Amniotic stem cell (primary cell): ENCODE data around the gene SLC2A6.

Experiments
- DNase-seq: peaks from one replicate; lab custom pipeline; 2025; lab: John Stamatoyannopoulos, UW

The SLC2A6 gene

GRCh38 chr9:133478851-133479711 is at the start of gene SLC2A6:
Gene SLC2A6, minus strand, starts transcription at chr9:133479099. Its CDS starts 40 bp downstream, at chr9:133479059.
- peak; percentile 42 for DNase-seq

GRCh38 chr9:133528001-133528875 is 49.3 kb upstream of the SLC2A6 start:
- no peak for DNase-seq

GRCh38 chr9:133527444-133527920 is 48.6 kb upstream of the SLC2A6 start:
- DNase-seq: no peak

GRCh38 chr9:133526721-133527321 is 47.9 kb upstream of the SLC2A6 start:
- no peak for DNase-seq

GRCh38 chr9:133525677-133526076 is 46.8 kb upstream of the SLC2A6 start:
- DNase-seq: no peak

- DNase-seq: no peak
Observed at GRCh38 chr9:133524679-133525228, 45.9 kb upstream of the SLC2A6 start, which contains the start of gene MYMK. Gene MYMK, minus strand, starts transcription at chr9:133524959. Its CDS starts 115 bp downstream, at chr9:133524844.

GRCh38 chr9:133524146-133524545 is 45.2 kb upstream of the SLC2A6 start:
- no peak for DNase-seq

GRCh38 chr9:133523106-133523505 is 44.2 kb upstream of the SLC2A6 start:
- DNase-seq: no peak

GRCh38 chr9:133522073-133522910 is 43.4 kb upstream of the SLC2A6 start:
- DNase-seq: no peak

GRCh38 chr9:133521122-133522072 is 42.5 kb upstream of the SLC2A6 start:
- DNase-seq: no peak

GRCh38 chr9:133520121-133520835 is 41.4 kb upstream of the SLC2A6 start:
- DNase-seq: no peak

- DNase-seq: no peak
Observed at GRCh38 chr9:133519693-133520092, 40.8 kb upstream of the SLC2A6 start.

- no peak for DNase-seq
Observed at GRCh38 chr9:133518706-133519449, 40.0 kb upstream of the SLC2A6 start.

GRCh38 chr9:133518200-133518599 is 39.3 kb upstream of the SLC2A6 start:
- no peak for DNase-seq

GRCh38 chr9:133517711-133518110 is 38.8 kb upstream of the SLC2A6 start:
- no peak for DNase-seq

GRCh38 chr9:133516961-133517350 is 38.1 kb upstream of the SLC2A6 start:
- DNase-seq: no peak

- no peak for DNase-seq
Observed at GRCh38 chr9:133516256-133516960, 37.5 kb upstream of the SLC2A6 start.
